SK-N-SH (cell line): ENCODE measurements around the gene MVB12B.

ENCODE experiments used
- CTCF ChIP-seq: fragments of 200-600 bp; sonication (generic); IDR thresholded peaks from 2 replicates; pipeline ENCODE4 v1.6.1; 2017; ENCODE audit warnings: antibody characterized with exemption, mild to moderate bottlenecking, moderate library complexity
- GABPA ChIP-seq: IDR thresholded peaks from 2 replicates; pipeline ENCODE4 v1.4.0; 2012; ENCODE audit warnings: low read depth, mild to moderate bottlenecking
- GATA2 ChIP-seq: sonication (generic); formaldehyde crosslinking; IDR thresholded peaks from 2 replicates; pipeline ENCODE4 v1.5.0; 2020; ENCODE audit warnings: mild to moderate bottlenecking, missing genetic modification reagents
- POLR2AphosphoS5 ChIP-seq: IDR thresholded peaks from 2 replicates; pipeline ENCODE4 v1.6.1; 2012; ENCODE audit warnings: low read depth, low read length
- RAD21 ChIP-seq: IDR thresholded peaks from 2 replicates; pipeline ENCODE4 v1.6.1; 2012; ENCODE audit warnings: mild to moderate bottlenecking, low read length
- REST ChIP-seq: IDR thresholded peaks from 2 replicates; pipeline ENCODE4 v1.6.1; 2012; ENCODE audit warnings: mild to moderate bottlenecking, low read depth, low read length, moderate library complexity
- RFX5 ChIP-seq: IDR thresholded peaks from 2 replicates; pipeline ENCODE4 v1.6.1; 2012; ENCODE audit warnings: mild to moderate bottlenecking, improper control_type of control experiment, low read length

GRCh38 chr9:126508928-126509327 lies 182.3 kb downstream of the MVB12B start:
- TF ChIP-seq CTCF (no peak), POLR2AphosphoS5 (no peak), GABPA (no peak), RFX5 (no peak), REST (no peak), RAD21 (no peak), GATA2 (no peak)
